ENCODE data around the gene TUSC2.

- TF ChIP-seq EP300 (IDR thresholded peaks at IDR 0.05; ENCODE audit: borderline replicate concordance) (no peak), REST (IDR thresholded peaks at IDR 0.05; ENCODE audit: low read depth) (no peak), EGR1 (IDR thresholded peaks at IDR 0.05) (no peak), TCF12 (IDR thresholded peaks at IDR 0.05; ENCODE audit: low read depth) (no peak), MAX (IDR thresholded peaks at IDR 0.05) (no peak), TAF1 (IDR thresholded peaks at IDR 0.05; ENCODE audit: low read depth) (no peak), RAD21 (IDR thresholded peaks at IDR 0.05; ENCODE audit: low read depth) (no peak), USF1 (IDR thresholded peaks at IDR 0.05) (no peak), YY1 (IDR thresholded peaks at IDR 0.05; ENCODE audit: low read depth) (no peak), CREB1 (IDR thresholded peaks at IDR 0.05; ENCODE audit: low read depth) (no peak), NFIC (IDR thresholded peaks at IDR 0.05) (no peak), CEBPB (IDR thresholded peaks at IDR 0.05) (no peak), ZBTB7A (IDR thresholded peaks at IDR 0.05; ENCODE audit: low read depth) (no peak), FOXM1 (IDR thresholded peaks at IDR 0.05; ENCODE audit: borderline replicate concordance, low read depth) (no peak)
These were observed 26.3 kb upstream of the TUSC2 start for GRCh38 chr3:50354186-50354764.
